PC-9 (cell line): ENCODE data around the gene SIK3. TPM values are rescaled to one million over a fixed set of nuclear protein-coding genes. Genes with fewer than 3 reads are reported as not detected.

ENCODE experiments used
- BruUV-seq: library from RNA; stranded (reverse); fragments of 400-500 nt; replicated peaks from 2 replicates; lab custom pipeline; 2021; lab: Mats Ljungman, UMichigan
- CTCF ChIA-PET: fragments of 300-600 bp; sonication (Branson Sonifier 250); formaldehyde crosslinking; loops from one replicate; lab custom pipeline; 2022; ENCODE audit warnings: antibody characterized with exemption; lab: Charles Lee
- POLR2A ChIA-PET: fragments of 300-600 bp; sonication (Branson Sonifier 250); formaldehyde crosslinking; loops from one replicate; lab custom pipeline; 2022; ENCODE audit warnings: antibody characterized with exemption; ENCODE audit not compliant: unreplicated experiment; lab: Charles Lee
- DNase-seq, 2 experiments: peaks; one replicate each; pipeline versions ENCODE4 v3.0.0 to v3.0.0-alpha.2; 2015 to 2022; ENCODE audit warnings: mixed read lengths in 1 of 2
- H2AFZ ChIP-seq: fragments of 200-600 bp; sonication (generic); 2 replicates; pipeline ENCODE4 v1.8.1; 2017; ENCODE audit warnings: antibody characterized with exemption
- H3F3A ChIP-seq: fragments of 200-600 bp; sonication (generic); 2 replicates; pipeline ENCODE4 v1.8.1; 2017; ENCODE audit warnings: antibody characterized with exemption, mild to moderate bottlenecking, low read depth; ENCODE audit not compliant: insufficient read depth
- H3K27ac ChIP-seq: fragments of 200-600 bp; sonication (generic); 2 replicates; pipeline ENCODE4 v1.6.1; 2016; ENCODE audit warnings: mixed run types
- H3K27me3 ChIP-seq: fragments of 200-600 bp; sonication (generic); 2 replicates; pipeline ENCODE4 v1.6.1; 2016; ENCODE audit warnings: low read depth, mixed run types; ENCODE audit not compliant: insufficient read depth
- H3K36me3 ChIP-seq: fragments of 200-600 bp; sonication (generic); 2 replicates; pipeline ENCODE4 v1.6.1; 2016; ENCODE audit warnings: low read depth, mixed run types
- H3K4me1 ChIP-seq: fragments of 200-600 bp; sonication (generic); replicated peaks from 2 replicates; pipeline ENCODE4 v1.6.1; 2016; ENCODE audit warnings: mixed run types; ENCODE audit not compliant: insufficient read depth
- H3K4me2 ChIP-seq: fragments of 200-600 bp; sonication (generic); 2 replicates; pipeline ENCODE4 v1.6.1; 2017; ENCODE audit warnings: mixed run types
- H3K4me3 ChIP-seq: fragments of 200-600 bp; sonication (generic); 2 replicates; pipeline ENCODE4 v1.6.1; 2016; ENCODE audit warnings: mixed run types
- H3K79me2 ChIP-seq: fragments of 200-600 bp; sonication (generic); 2 replicates; pipeline ENCODE4 v1.6.1; 2017; ENCODE audit warnings: low read depth, mixed run types
- H3K9me2 ChIP-seq: fragments of 200-600 bp; sonication (generic); 2 replicates; pipeline ENCODE4 v1.8.1; 2017; ENCODE audit warnings: mild to moderate bottlenecking; ENCODE audit not compliant: insufficient read depth
- H3K9me3 ChIP-seq: fragments of 200-600 bp; sonication (generic); 2 replicates; pipeline ENCODE4 v1.8.1; 2016; ENCODE audit warnings: low read depth; ENCODE audit not compliant: insufficient read depth
- H4K20me1 ChIP-seq: fragments of 200-600 bp; sonication (generic); 2 replicates; pipeline ENCODE4 v1.8.1; 2017; ENCODE audit not compliant: insufficient read depth
- CTCF ChIP-seq: fragments of 200-600 bp; sonication (generic); conservative IDR thresholded peaks from 2 replicates; pipeline ENCODE4 v1.6.1; 2017; ENCODE audit warnings: mixed run types, antibody characterized with exemption, mild to moderate bottlenecking, moderate library complexity
- EZH2 ChIP-seq: fragments of 200-600 bp; sonication (generic); IDR thresholded peaks from 2 replicates; pipeline ENCODE4 v1.8.0; 2017; ENCODE audit warnings: antibody characterized with exemption, low read depth
- intact Hi-C: fragments of 100-400 bp; cut with micrococcal nuclease; formaldehyde crosslinking; loops from one replicate; pipeline ENCODE4 v1.10.0; 2022; ENCODE audit not compliant: unreplicated experiment
- total RNA-seq: library from RNA; stranded (reverse); gene quantifications from 2 replicates; pipeline ENCODE4 v1.2.3, GENCODE V29; 2021

SIK3 gene
- total RNA-seq, 1 experiment from 2014 or later: 30.2 TPM

GRCh38 chr11:117083011-117083935, 15.0 kb downstream of the SIK3 start:
- peak in 1 of 2 experiments; percentile 17 for DNase-seq
- Histone ChIP-seq H3K27me3 (no peaks in the 10 kb centered on the region), H3K79me2 (peaks cover 94% of the 10 kb centered on the region), H2AFZ (no peak overlapping the region), H3K9me2 (no peaks in the 10 kb centered on the region), H3K4me3 (no peak overlapping the region), H3K9me3 (no peaks in the 10 kb centered on the region), H3K36me3 (no peaks in the 10 kb centered on the region), H4K20me1 (peaks cover 17% of the 10 kb centered on the region), H3K4me2 (no peak overlapping the region), H3K4me1 (peaks cover 17% of the 10 kb centered on the region), H3F3A (no peaks in the 10 kb centered on the region), H3K27ac (no peak overlapping the region)
- intact Hi-C loops: no loop called here
- ChIA-PET CTCF (no interaction called here), POLR2A (interaction anchor here (0.5 kb wide), 1 partner anchor 11 kb away, joined by 3 read pairs; no protein-coding TSS in a partner anchor)
- BruUV-seq: no TSS peak
- TF ChIP-seq CTCF (no peak), EZH2 (no peak)

- Histone ChIP-seq H3K4me2 (no peak overlapping the region), H3K9me2 (no peaks in the 10 kb centered on the region), H3F3A (peaks cover 13% of the 10 kb centered on the region; the same call in 1 of the 2 replicates), H3K36me3 (no peaks in the 10 kb centered on the region), H3K27ac (no peak overlapping the region), H3K4me1 (peaks cover 22% of the 10 kb centered on the region), H4K20me1 (peaks cover 17% of the 10 kb centered on the region), H3K9me3 (no peaks in the 10 kb centered on the region), H3K27me3 (no peaks in the 10 kb centered on the region), H3K79me2 (peaks cover 92% of the 10 kb centered on the region), H2AFZ (no peak overlapping the region), H3K4me3 (no peak overlapping the region)
- POLR2A ChIA-PET: no interaction called here
- no TSS peak for BruUV-seq
- peak in 1 of 2 experiments; percentile 17 for DNase-seq
- intact Hi-C loops: no loop called here
- peak; percentile 30; the same call in 1 of the 2 replicates for TF ChIP-seq CTCF
- no peak for TF ChIP-seq EZH2
- CTCF ChIA-PET: no interaction called here
Measured at GRCh38 chr11:117081908-117082307, 16.3 kb downstream of the SIK3 start.

GRCh38 chr11:117080370-117080769, 17.9 kb downstream of the SIK3 start:
- H4K20me1 ChIP-seq: peaks cover 17% of the 10 kb centered on the region
- POLR2A ChIA-PET: no interaction called here

More at GRCh38 chr11:117080370-117080769, 17.9 kb downstream of the SIK3 start:
- Histone ChIP-seq H3K4me3 (no peak overlapping the region), H3K9me2 (no peaks in the 10 kb centered on the region), H3K27ac (no peak overlapping the region), H3K36me3 (no peaks in the 10 kb centered on the region), H3F3A (peaks cover 14% of the 10 kb centered on the region; the same call in 1 of the 2 replicates), H3K79me2 (peaks cover 90% of the 10 kb centered on the region), H3K27me3 (no peaks in the 10 kb centered on the region), H3K4me1 (peaks cover 26% of the 10 kb centered on the region), H3K9me3 (no peaks in the 10 kb centered on the region), H3K4me2 (no peak overlapping the region), H2AFZ (no peak overlapping the region)
- CTCF ChIA-PET: no interaction called here
- intact Hi-C loops: no loop called here
- TF ChIP-seq EZH2 (no peak), CTCF (no peak)
- no TSS peak for BruUV-seq
- DNase-seq: peak in 1 of 2 experiments; percentile 24
